ENCODE measurements around the gene MED25. TPM values are rescaled to one million over a fixed set of nuclear protein-coding genes. Genes with fewer than 3 reads are reported as not detected.

Gene MED25
- total RNA-seq, 1 experiment from 2014 or later: 89.7 TPM

DNA sequence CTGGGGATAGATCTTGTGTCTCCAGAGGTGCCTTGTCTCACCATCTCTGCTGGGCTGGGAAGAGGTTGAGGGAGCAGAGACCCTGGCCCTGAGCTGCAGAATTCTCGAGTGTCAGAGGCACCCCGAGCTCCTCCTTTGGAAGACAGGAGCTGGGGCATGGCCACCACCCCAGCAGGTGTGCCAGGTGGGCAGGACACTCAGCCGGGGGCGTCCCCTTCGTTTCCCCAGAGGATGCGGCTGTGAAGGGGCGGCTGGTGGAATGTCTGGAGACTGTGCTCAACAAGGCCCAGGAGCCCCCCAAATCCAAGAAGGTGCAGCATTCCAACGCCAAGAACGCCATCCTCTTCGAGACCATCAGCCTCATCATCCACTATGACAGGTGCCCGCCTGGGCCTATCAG, 19.5 kb upstream of the MED25 start:
- Mint-ChIP-seq H3K4me1 (ENCODE audit: low read depth, unreplicated experiment) (no peaks in the 10 kb centered on the region), H3K27me3 (ENCODE audit: unreplicated experiment) (no peaks in the 10 kb centered on the region), H3K9me3 (ENCODE audit: low read depth, unreplicated experiment) (no peaks in the 10 kb centered on the region), H3K36me3 (ENCODE audit: insufficient read depth, unreplicated experiment) (peaks cover 28% of the 10 kb centered on the region), H3K4me3 (ENCODE audit: low read depth, unreplicated experiment) (no peak overlapping the region), H3K27ac (ENCODE audit: unreplicated experiment) (no peak overlapping the region)
- TF ChIP-seq, protein P1, sequence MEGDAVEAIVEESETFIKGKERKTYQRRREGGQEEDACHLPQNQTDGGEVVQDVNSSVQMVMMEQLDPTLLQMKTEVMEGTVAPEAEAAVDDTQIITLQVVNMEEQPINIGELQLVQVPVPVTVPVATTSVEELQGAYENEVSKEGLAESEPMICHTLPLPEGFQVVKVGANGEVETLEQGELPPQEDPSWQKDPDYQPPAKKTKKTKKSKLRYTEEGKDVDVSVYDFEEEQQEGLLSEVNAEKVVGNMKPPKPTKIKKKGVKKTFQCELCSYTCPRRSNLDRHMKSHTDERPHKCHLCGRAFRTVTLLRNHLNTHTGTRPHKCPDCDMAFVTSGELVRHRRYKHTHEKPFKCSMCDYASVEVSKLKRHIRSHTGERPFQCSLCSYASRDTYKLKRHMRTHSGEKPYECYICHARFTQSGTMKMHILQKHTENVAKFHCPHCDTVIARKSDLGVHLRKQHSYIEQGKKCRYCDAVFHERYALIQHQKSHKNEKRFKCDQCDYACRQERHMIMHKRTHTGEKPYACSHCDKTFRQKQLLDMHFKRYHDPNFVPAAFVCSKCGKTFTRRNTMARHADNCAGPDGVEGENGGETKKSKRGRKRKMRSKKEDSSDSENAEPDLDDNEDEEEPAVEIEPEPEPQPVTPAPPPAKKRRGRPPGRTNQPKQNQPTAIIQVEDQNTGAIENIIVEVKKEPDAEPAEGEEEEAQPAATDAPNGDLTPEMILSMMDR (IDR thresholded peaks at IDR 0.05; ENCODE audit: unreplicated experiment): no peak
- CTCF ChIA-PET: no interaction called here
- no peak for DNase-seq
- intact Hi-C loops (cut with micrococcal nuclease; ENCODE audit: unreplicated experiment): no loop called here
- BruUV-seq (replicated peaks): no TSS peak

DNA sequence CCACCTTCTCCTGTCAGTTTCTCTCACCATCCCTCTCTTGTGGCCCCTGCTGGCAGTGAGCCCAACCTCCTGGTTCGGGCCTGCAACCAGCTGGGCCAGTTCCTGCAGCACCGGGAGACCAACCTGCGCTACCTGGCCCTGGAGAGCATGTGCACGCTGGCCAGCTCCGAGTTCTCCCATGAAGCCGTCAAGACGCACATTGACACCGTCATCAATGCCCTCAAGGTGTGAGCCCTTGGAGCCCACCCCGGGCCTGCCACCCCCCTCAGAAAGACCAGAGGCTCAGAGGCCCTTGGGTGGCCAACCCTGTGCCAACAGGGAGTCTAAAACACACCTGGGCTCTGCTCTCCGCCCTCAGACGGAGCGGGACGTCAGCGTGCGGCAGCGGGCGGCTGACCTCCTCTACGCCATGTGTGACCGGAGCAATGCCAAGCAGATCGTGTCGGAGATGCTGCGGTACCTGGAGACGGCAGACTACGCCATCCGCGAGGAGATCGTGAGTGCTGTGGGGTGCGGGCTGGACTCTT, 18.8 kb upstream of the MED25 start:
- no peak for DNase-seq
- H3K27ac Mint-ChIP-seq (ENCODE audit: unreplicated experiment): no peak overlapping the region
- CTCF ChIA-PET: no interaction called here
- TSS peak; percentile 26 for BruUV-seq (replicated peaks)
- H3K4me1 Mint-ChIP-seq (ENCODE audit: low read depth, unreplicated experiment): no peaks in the 10 kb centered on the region
- intact Hi-C loops (cut with micrococcal nuclease; ENCODE audit: unreplicated experiment): no loop called here
- peaks cover 33% of the 10 kb centered on the region for H3K36me3 Mint-ChIP-seq (ENCODE audit: insufficient read depth, unreplicated experiment)
- TF ChIP-seq, protein P1 (IDR thresholded peaks at IDR 0.05; ENCODE audit: unreplicated experiment): no peak
- H3K4me3 Mint-ChIP-seq (ENCODE audit: low read depth, unreplicated experiment): no peak overlapping the region
- no peaks in the 10 kb centered on the region for H3K9me3 Mint-ChIP-seq (ENCODE audit: low read depth, unreplicated experiment)
- H3K27me3 Mint-ChIP-seq (ENCODE audit: unreplicated experiment): no peaks in the 10 kb centered on the region

DNA sequence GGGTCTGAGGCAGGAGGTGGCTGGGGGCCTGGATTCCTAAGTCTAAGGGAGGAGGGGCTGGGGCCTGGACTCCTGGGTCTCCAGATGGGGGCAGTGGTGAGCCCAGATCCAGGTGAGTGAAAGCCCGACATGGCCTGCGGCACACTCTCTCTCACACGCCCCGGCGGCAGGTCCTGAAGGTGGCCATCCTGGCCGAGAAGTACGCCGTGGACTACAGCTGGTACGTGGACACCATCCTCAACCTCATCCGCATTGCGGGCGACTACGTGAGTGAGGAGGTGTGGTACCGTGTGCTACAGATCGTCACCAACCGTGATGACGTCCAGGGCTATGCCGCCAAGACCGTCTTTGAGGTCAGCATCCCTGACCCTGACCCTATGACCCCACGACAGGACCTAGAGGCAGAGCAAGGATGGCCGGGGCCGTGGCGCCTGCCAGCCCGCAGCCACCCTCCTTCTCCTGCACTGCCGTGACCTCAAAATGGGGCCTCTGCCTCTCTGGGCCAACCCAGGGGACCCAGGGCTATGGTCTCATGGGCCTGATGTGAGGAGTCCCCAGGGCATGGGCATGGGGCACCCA, 18.2 kb upstream of the MED25 start:
- peaks cover 38% of the 10 kb centered on the region for H3K36me3 Mint-ChIP-seq (ENCODE audit: insufficient read depth, unreplicated experiment)
- no peaks in the 10 kb centered on the region for H3K4me1 Mint-ChIP-seq (ENCODE audit: low read depth, unreplicated experiment)
- H3K9me3 Mint-ChIP-seq (ENCODE audit: low read depth, unreplicated experiment): no peaks in the 10 kb centered on the region
- TF ChIP-seq, protein P1 (IDR thresholded peaks at IDR 0.05; ENCODE audit: unreplicated experiment): peak; percentile 33
- no peak overlapping the region for H3K4me3 Mint-ChIP-seq (ENCODE audit: low read depth, unreplicated experiment)
- BruUV-seq (replicated peaks): no TSS peak
- CTCF ChIA-PET: no interaction called here
- DNase-seq: no peak
- H3K27me3 Mint-ChIP-seq (ENCODE audit: unreplicated experiment): no peaks in the 10 kb centered on the region
- intact Hi-C loops (cut with micrococcal nuclease; ENCODE audit: unreplicated experiment): no loop called here
- no peak overlapping the region for H3K27ac Mint-ChIP-seq (ENCODE audit: unreplicated experiment)

DNA sequence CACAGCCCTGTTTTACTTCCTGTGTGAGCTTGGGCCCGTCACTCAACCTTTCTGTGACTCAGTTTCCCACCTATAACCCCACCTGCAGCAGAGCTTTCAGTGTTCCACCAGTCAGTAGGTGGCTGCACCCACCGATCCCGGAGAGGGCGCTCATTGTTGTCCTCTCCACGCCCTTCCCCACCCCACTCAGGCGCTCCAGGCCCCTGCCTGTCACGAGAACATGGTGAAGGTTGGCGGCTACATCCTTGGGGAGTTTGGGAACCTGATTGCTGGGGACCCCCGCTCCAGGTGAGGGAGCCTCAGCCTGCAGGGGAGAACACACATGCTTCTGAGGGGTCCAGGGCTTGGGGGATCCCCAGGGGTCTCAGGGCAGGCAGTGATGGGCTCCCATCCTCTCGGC, 17.3 kb upstream of the MED25 start:
- no peak overlapping the region for H3K27ac Mint-ChIP-seq (ENCODE audit: unreplicated experiment)
- TF ChIP-seq, protein P1 (IDR thresholded peaks at IDR 0.05; ENCODE audit: unreplicated experiment): no peak
- CTCF ChIA-PET: interaction anchor here (1.0 kb wide), 1 partner anchor 14 kb away, joined by 3 read pairs; no protein-coding TSS in a partner anchor
- DNase-seq: no peak
- H3K36me3 Mint-ChIP-seq (ENCODE audit: insufficient read depth, unreplicated experiment): peaks cover 36% of the 10 kb centered on the region
- no peaks in the 10 kb centered on the region for H3K4me1 Mint-ChIP-seq (ENCODE audit: low read depth, unreplicated experiment)
- H3K9me3 Mint-ChIP-seq (ENCODE audit: low read depth, unreplicated experiment): no peaks in the 10 kb centered on the region
- no TSS peak for BruUV-seq (replicated peaks)
- no peak overlapping the region for H3K4me3 Mint-ChIP-seq (ENCODE audit: low read depth, unreplicated experiment)
- no peaks in the 10 kb centered on the region for H3K27me3 Mint-ChIP-seq (ENCODE audit: unreplicated experiment)
- intact Hi-C loops (cut with micrococcal nuclease; ENCODE audit: unreplicated experiment): no loop called here

Data from Calu3 (cell line).